NCI-H82 treated with DMSO at 0.1 percent for 48 hours (cell line): ENCODE measurements around the gene CCDC88C.

Experiments used
- DNase-seq: peaks from one replicate; lab custom pipeline; 2025; ENCODE audit not compliant: unreplicated experiment; lab: John Stamatoyannopoulos, UW

The CCDC88C gene

DNA sequence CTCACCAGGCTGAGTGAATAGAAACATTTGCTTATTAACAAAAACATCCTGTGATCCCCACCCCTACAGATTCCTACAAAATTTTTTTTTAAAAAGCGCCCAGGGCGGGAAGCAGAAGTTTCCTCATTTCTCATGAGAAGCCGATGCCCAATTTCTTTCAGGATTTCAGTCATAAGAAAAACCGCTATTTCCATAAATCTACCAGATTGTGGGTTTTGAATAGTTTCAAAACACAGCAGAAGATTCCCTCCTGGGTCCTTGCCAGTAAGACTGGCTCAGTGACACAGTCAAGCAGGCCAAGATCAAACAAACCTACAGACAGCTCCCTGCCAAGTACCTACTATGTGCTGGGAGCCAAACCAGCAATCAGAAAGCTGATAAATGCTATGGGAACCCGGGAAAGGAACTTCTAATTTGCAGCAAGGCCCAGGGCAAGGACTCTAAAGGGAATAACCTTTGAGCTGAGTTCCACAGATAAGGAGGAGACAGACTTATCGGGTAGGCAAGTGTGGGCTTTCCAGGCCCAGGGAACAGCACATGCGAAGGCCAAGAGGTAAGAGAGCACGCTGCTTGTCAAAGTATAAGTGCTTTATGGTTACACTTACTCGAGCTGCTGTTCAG lies 68.7 kb downstream of the CCDC88C start:
- no peak for DNase-seq

DNA sequence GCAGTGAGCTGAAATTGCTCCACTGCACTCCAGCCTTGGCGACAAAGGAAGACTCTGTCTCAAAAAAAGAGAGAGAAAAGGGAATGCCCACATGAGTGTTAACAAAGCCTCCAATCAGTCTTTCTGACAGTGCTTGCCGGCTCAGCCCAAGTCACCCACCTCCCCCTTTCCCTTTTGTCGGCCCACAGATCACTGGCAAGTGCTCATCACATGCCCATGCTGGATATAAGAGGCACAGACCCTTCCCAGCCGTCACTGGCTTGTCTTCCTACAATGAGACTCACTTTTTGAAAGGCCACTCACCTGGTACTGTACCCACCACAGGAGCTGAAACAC lies 70.8 kb downstream of the CCDC88C start:
- DNase-seq: no peak

DNA sequence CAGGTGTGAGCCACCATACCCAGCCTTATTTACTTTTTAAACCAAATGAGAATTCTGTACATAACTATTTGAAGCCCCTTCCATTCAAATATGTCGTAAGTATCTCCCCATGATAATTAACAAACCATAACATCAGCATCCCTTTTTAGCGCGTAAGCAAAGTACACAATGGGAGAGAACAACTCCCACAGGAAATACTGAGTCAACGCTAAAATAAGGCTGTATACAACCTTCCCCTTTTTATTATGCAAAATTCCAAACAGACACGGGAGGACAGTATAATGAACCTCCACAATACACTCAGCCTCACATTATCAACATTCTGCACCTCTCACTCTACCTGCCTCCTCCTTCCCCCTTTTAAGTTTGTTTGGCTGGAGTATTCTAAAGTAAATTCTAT lies 73.5 kb downstream of the CCDC88C start:
- no peak for DNase-seq

DNA sequence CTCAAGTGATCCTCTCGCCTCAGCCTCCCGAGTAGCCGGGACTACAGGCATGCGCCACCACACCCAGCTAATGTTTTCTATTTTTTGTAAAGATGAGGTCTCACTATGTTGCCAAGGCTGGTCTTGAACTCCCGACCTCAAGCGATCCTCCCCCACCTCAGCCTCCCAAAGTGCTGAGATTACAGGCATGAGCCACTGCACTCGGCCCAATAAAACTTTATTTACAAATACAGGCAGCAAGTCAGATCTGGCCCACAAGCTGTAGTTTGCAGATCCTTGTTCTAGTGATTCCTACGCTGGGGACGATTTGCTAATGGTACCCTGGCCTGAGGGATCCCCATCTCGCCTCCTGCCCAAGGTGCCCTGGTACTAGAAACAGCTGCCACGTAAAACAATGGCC lies 74.6 kb downstream of the CCDC88C start:
- DNase-seq: no peak

DNA sequence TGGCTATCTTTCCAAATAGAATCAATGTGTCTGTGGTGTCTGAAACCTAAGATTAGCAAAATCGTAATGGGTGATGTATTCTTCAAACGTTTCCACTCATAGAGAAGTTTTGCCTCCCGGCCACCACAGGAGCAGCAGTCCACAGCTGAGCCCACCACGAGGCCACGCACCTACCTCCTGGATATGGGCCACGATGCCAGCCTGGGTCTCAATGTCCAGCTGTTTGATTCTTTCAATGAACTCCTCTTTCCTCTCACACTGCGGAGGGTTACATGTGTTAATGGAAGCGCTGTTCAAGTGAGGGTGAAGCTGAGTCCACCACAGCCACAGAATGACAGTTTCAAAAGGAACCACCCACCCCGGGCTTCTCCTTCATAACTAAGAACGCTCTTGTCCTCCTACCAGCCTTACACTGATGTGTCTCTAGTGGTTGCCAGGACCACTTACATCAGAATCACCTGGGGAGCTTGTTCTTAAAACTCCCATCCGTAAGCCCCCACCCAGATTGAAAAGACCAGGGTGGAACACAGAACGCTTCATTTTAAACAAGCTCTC lies 75.3 kb downstream of the CCDC88C start:
- no peak for DNase-seq

DNA sequence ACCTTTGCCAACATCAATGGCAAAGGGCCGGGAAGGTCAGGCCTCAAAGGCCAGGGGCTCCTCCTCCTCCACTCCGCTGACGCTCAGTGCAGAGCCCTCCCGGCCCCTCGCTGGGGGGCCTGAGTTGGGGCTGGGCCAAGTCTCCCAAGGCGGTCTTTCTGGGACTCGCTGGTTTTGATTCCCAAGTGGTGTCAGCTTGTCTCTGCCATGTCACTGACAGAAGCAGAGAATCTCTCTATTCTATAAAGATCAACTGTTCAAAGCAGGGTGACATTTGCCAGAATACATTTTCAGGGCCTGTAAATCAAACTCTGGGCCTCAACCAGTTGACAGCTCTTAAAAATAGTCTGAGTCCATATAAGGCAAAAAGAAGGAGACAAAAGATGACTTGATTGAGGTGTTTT lies 75.9 kb downstream of the CCDC88C start:
- no peak for DNase-seq

DNA sequence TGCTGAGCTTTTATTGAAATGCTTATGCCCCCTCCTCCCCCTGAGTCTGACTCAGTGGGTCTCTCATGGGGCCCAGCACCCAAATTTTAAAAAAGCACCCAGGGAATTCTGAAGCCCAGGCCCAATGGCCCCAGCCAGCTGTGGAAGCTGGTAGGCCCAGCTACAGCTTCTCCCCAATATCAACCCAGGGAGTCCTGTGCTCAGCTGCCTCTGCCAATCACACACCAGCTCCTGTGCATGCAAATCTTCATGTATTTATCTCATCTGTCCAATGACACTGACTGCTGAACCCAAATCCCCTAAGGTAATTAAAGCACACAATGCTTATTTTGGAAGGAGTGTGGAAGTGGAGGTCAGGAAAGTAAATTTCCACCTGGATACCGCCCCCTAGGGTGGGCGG lies 76.3 kb downstream of the CCDC88C start:
- no peak for DNase-seq

DNA sequence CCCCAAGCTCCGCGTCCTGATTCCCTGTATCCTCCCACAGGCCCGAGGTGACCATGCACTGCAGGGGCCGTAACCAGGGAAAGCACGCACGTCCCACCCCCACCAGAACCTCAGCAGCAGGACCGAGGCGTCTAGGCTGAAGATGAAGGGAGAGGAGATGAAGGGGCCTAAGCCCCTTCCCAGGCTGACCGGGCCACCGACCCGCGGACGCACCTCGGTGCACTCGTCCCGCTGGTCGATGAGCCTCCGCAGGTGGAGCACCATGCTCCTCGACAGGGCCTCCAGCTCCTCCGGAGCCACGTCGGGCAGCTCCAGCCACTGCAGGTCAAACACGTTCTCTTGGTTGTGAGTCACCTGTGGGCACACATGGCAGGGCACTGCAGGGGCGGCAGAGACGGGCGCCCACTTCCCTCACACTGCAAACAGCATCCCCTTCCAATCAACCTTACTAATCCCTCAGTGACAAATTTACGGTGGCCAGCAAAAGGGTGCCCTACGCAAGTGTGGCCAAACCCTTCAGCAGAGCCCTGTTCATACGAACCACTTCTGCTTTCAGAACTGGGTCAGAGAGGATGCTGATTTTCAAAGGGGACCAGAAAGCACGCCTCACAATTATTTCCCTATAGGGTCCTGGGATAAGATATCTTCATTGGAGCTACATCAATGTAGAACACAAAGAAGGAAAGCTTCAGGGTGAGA lies 77.8 kb downstream of the CCDC88C start:
- no peak for DNase-seq

DNA sequence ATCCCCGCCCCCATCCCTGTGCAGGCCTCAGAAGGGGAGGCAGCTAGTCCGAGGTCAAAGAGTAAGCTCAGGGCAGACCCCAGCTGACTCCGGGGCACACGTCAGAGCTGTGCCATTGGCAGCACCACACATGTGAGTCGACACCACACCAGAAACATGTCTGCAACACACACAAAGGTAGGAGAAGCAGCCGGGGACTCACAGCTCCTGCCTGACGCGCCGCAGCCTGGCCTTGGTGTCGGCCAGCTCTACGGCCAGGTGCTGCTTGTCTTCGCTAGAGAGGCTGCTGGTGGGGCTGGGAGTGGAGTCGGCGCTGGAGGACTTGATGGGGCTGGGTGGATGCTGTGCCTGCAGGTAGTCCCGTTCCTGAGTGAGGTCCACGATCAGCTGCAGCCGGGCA lies 78.5 kb downstream of the CCDC88C start:
- DNase-seq: no peak

DNA sequence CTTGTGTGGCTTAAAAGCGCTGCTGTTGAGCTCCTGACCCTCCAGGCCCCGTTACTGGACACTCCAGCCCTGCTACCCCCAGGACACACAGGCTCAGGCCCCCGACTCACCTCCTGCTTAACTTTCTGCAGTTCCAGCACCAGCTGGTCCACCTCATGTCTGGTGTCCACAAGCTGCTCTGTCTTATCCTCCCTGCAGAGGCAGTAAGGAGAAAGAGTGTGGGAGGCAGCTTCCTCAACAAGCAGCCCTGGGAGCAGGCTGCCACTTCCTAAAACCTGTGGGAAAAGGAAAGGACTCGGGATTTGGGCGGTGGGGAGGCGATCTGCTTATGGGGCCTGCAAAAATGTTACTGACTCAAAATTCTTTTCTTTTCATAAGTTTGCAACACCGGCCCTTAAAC lies 79.2 kb downstream of the CCDC88C start:
- no peak for DNase-seq

DNA sequence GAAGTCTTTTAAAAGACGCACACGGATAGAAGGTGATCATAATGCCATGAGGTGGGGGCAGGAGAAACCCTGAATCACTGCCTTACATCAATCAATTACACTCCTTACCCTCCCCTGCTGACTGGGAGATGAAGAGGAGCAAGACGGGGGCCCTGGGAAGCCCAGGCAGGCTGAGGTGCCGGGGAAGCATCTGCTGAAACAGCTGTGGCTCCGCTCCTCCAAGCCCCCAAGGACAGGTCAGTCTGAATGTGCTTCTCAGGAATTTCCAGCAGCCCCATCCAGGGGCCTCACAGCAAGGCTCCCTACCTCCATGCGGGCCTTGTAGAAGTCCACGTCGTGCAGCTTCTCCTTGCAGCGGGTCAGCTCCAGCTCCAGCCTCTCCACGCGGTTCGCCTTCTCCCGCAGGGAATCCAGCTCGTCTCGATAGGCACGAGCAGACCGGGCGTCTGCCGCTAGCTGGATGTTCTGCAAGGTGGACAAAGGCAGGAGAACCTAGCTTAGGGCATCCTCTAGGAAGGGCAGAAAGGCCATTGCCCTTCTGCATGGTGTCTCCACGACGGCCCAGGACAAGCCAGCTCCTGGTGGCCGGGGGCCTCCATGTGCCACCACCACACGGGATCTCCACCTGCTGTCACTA lies 79.8 kb downstream of the CCDC88C start:
- DNase-seq: no peak

DNA sequence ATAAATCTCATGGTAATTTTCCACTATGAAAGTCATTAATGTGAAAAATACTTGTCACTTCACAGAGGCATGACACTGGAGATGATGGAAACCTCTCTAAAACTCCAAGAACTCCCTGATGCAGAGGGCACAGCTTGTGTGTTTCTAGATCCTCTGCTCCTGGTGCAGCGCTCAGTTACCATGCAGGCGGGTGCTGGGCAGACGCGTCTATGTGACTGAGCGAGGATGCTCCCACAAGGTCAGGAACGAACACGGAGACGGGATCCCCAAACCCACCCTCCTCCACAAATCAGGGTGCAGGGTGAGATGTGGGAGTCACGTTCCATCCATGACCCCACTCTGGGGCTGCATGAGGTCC lies 81.5 kb downstream of the CCDC88C start:
- DNase-seq: no peak

DNA sequence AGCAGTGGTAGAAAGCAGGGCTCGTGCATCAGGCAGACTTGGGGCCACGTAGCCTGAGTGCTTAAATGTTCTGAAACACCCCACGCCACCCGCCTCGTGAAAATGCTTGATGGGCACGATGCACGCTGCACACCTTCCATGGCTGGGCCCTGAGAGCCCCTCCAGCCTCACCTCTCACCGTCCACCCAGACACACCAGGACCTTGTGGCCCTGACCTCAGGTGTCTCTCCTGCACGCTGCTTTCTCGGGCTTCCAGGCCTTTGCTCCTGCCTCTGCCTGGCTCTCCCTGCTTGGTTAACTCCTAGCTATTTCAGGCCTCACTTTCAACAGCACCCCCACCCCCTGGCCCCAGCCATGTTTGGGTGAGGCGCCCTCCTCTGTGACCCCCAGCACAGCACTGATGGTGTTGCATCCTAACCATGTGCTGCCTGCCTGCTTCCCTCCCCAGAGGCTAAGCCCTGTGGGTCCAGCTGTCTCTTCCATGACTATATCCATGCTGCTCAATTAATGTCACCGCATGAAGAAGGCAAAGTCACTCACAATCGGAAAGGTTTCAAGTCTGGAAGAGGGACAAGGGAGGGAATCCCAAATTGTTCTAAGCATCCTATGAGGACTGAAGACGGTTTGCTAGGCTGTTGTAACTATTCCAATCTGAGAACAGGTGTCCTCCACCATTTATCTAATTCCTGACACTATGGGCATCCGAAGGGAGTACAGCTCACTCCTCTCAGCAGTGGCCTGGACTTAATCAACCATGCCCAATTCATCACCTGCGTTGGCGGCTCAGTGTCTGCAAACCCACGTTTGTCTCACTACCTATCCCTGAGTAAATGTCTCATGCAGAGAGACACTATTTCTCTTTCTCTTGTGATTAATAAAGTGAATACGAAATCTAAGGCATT lies 82.2 kb downstream of the CCDC88C start:
- no peak for DNase-seq

DNA sequence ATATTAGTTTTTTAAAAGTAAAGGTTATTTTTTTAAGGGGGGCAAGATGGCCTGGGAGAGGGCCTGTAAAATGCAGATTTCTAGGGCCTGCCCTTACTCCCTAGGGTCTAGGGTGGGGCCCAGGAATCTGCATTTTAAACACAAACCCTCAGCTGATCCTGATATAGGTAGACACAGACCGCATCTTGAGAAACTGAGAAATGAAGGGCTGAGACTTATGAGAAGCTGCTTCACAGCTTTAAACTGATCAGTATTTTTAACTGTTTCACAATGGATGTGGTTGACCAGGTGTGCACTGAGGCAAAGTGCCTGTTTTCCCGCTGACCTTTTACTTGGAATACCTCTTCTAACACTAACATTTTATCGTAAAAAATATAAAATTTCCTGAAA lies 84.0 kb downstream of the CCDC88C start:
- DNase-seq: no peak

DNA sequence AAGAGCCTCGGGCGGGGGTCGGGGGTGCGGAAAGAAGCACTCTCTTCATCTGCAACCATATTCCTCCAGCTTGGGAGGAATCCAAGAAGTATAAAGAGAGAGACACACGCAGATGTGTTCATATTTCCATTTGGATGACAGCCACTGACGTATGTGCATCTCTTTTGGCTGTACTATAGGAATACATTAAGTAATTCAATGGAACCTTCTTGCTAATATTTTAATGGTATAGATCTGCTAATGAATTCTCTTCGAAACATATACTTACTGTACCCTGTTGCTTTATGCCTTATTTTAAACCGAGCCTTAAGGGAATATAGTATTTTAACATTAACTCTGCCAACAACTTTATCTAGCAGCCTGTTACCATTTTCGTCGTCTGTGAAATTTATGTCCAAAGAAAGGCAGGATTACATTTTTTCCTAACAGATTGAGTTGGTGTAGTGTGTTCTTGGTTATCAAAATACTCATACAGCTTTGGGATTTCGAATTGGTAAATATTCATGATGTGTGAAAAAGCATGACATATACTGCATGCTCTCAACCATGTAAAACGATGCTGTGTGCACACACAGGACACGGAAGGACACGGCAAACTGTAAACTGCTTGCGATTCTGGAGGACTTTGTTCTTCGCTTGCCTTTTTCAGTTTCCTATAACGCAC lies 84.5 kb downstream of the CCDC88C start:
- no peak for DNase-seq

DNA sequence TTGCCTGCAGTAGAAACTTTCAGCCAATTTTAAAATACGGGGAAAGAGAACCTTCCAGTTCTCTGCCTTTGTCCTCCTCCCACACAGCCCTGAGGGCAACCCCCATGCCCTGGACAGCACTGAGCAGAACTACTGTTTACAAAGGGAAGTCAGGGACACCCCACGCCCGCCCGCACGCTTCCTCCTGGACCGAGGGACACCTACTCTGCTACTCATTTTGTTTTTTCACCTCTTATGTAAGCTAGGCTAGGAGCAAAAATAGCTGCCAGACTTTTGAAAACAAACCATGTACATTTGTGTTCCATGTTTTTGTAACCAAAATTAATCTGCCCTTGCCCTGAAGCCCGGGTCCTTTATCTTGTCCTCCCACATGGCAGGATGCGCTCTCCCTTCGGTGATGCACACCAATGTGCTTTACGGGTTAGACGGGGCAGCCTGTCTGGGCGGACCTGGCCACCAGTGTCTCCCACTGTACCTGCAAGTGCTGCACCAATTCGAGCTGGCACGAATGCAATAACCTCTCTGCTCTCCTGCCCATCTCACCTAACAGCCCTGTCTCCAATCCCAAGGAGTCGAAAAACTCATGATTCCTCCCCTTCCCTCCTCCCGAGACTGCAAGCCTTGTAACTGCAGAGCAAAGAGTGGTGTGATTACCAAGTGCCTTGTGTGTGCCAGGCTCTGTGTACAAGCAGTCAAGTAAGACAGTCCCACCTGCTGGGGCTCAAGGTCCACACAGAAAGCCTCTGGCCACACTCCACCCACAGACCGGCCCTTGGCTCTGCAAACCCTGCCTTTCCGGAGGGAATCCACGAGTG lies 85.2 kb downstream of the CCDC88C start:
- no peak for DNase-seq

DNA sequence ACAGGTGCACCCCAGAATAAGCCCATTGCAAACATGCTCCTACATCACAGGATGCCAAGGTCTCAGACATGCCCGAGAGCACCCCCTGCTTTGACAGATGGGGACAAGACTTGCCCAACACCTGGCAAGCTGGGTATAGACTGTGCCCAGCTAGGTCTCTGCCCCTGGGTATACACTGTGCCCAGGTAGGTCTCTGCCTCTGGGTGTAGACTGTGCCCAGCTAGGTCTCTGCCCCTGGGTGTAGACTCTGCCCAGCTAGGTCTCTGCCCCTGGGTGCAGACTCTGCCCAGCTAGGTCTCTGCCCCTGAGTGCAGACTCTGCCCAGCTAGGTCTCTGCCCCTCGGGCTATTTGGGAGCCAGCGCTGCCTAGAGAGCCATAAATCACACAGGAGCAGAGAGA lies 85.9 kb downstream of the CCDC88C start:
- DNase-seq: no peak

DNA sequence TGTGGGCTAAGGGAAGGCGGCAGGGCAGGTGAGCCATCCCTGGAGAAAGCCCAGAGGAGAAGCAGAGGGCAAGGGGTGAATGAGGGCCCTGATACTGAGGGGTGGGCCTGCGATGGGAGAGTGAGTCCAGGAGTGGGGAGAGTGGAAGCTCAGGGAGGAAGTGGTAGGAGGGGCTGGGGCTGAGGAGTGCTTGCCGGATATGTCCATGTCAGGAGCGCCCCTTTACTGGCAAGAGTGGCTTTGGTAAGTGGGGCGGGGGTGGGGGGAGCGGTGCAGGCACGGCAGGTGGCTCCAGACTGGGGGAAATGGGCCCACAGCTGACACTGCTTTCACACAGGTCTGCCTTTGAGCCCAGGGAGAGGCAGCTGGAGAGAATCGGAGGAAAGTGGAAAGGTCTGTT lies 86.8 kb downstream of the CCDC88C start:
- DNase-seq: no peak

DNA sequence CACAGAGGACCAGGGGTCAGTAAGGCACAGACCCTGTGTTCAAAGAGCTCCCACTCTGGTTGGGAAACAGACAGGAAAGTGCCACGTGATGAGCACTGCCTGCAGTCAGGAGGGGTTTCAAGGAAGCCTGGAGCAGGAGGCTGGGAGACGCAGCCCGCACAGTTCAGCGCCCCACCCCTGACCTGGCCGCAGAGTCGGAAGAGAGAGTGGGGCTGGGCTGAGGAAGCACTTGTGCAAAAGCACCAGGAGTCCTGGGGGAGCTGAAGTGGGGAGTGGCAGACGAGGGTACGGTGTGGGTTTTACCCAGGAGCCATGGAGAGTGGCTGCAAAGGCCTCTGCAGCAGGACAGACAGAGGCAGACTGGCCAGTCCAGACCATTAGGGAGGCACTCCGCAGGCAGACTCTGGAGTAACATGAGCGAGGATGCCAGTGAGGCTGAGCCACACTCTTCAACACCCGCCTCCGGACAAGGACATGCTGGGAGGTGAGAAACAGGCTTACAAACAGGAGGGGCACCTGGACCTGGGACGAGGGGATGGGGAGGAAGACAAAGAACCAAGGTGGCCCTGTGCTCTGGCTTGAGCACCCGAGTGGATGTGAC lies 87.4 kb downstream of the CCDC88C start:
- DNase-seq: no peak
